IPS-20b (cell line): ENCODE measurements around the gene ABTB2.

ENCODE experiments used
- H3K27ac ChIP-seq: one replicate; pipeline ENCODE4 v1.5.1; 2013; ENCODE audit warnings: low read length
- H3K27me3 ChIP-seq: 2 replicates; pipeline ENCODE4 v1.6.1; 2013; ENCODE audit warnings: mild to moderate bottlenecking, low read length, inconsistent platforms; ENCODE audit not compliant: insufficient read depth
- H3K36me3 ChIP-seq: 2 replicates; pipeline ENCODE4 v1.6.1; 2013; ENCODE audit warnings: low read depth, mild to moderate bottlenecking, inconsistent platforms, low read length, moderate library complexity; ENCODE audit not compliant: insufficient read depth
- H3K4me1 ChIP-seq: 2 replicates; pipeline ENCODE4 v1.6.1; 2013; ENCODE audit warnings: mild to moderate bottlenecking, control low read depth, inconsistent platforms, low read length, moderate library complexity; ENCODE audit not compliant: insufficient read depth
- H3K4me3 ChIP-seq: 2 replicates; pipeline ENCODE4 v1.5.1; 2013; ENCODE audit warnings: mild to moderate bottlenecking, low read length, inconsistent platforms
- H3K9ac ChIP-seq: 2 replicates; pipeline ENCODE4 v1.6.1; 2013; ENCODE audit warnings: low read depth, mild to moderate bottlenecking, inconsistent platforms, low read length, moderate library complexity
- H3K9me3 ChIP-seq: 2 replicates; pipeline ENCODE4 v1.6.1; 2013; ENCODE audit warnings: mild to moderate bottlenecking, low read depth, low read length, inconsistent platforms; ENCODE audit not compliant: insufficient read depth

Gene ABTB2

DNA sequence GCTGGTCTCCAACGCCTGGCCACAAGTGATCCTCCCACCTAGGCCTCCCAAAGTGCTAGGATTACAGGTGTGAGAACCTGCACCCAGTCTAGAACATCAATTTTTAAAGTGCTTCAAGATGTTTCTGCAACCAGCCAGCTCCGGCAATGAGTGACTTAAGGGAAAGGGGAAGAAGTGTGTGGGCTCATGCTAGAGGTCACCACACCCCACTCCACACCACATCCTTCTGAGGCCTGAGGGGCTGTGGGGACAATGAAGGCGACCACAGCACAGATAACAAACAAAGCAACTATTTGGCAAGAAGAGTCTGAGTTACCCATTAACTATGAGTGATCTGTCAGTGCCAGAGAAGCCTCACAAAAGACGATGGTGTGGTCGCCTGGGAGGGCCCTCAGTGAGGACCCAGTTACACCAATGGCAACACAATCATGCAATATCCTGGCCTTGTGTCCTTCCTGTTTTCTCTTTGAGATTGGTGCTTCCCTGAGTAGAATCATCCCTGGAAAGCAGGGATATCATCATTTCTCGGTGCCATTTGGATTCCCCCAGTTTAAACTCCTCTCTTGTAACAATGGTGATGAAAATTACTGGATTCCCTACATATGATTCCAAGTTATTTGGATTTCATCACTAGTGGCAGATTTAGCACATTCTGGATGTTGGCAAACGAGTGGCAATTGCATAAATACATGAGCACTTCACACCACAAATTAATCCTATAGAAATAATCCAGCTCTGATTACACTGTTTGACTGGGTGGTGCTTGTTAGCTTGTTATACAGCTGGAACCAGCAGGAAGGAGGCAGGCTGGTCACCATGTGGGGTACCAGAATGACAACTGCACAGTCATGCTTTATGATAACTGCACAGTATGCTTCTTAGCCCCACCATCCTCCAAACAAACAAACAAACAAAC is 18.4 kb downstream of the ABTB2 start:
- Histone ChIP-seq H3K27ac (no peak overlapping the region), H3K36me3 (no peaks in the 10 kb centered on the region), H3K4me3 (no peak overlapping the region), H3K9ac (no peak overlapping the region), H3K4me1 (peaks cover 14% of the 10 kb centered on the region; the same call in 1 of the 2 replicates), H3K27me3 (no peaks in the 10 kb centered on the region), H3K9me3 (no peaks in the 10 kb centered on the region)

DNA sequence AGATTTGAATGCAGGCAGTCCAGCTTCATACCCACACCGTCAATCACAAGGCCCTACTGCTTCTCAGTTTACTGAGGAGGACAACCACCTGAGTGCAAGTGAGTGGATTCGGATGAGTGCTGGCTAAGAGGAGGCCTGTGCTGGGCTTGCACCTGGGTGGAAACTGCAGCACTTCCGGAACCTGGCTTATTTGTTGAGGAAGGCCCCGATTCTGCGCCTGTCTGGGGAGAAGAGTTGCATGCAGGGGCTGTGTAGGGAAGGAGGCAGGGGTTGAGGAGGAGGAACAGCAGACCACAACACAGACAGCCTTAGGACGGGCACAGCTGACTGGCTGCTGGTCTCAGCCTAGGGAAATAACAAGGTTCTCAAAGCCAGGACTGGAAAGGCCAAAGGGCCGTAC is 20.8 kb downstream of the ABTB2 start:
- Histone ChIP-seq H3K4me3 (no peak overlapping the region), H3K27ac (no peak overlapping the region), H3K9me3 (no peaks in the 10 kb centered on the region), H3K9ac (no peak overlapping the region), H3K36me3 (no peaks in the 10 kb centered on the region), H3K4me1 (peaks cover 14% of the 10 kb centered on the region; the same call in 1 of the 2 replicates), H3K27me3 (no peaks in the 10 kb centered on the region)

DNA sequence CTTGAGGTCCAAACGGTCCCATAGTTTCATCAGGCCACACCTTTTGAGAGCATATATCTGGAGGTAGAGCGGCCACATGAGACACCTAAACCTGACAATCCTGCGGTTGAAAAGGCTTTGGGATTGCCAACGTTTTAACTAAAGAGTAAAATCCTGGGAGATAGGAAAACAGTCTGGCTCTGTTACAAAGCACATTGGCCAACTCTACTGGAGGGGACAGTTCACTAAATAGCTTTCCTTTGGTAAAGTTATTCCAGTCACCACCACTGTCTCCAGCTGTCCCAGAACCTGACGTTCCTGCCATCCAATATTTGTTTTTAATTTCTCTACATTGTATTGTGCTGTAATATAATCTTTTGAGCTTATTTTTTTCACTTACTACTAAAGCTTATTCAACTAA is 22.0 kb downstream of the ABTB2 start:
- Histone ChIP-seq H3K27ac (no peak overlapping the region), H3K9ac (no peak overlapping the region), H3K4me1 (peaks cover 5% of the 10 kb centered on the region; the same call in 1 of the 2 replicates), H3K27me3 (no peaks in the 10 kb centered on the region), H3K9me3 (no peaks in the 10 kb centered on the region), H3K36me3 (no peaks in the 10 kb centered on the region), H3K4me3 (no peak overlapping the region)

DNA sequence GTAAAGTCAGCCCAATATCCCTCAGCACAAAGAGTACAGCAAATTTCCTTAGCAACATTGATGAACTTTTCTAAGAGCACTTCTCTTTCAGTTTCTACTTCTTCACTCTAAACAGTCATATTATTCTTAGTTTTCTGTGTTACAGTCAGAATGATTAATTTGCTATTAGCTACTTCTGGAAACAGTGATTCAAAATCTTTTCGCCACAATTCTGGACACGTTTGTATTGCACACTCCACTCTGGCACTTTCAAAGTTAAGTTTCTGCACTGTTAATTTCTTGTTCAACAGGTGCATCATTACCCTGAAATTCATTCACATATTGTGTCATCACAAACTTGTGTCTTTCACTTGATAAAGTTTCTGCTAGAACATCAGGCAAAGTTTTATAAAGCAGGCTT is 22.5 kb downstream of the ABTB2 start:
- H3K4me1 ChIP-seq: peaks cover 5% of the 10 kb centered on the region; the same call in 1 of the 2 replicates

DNA sequence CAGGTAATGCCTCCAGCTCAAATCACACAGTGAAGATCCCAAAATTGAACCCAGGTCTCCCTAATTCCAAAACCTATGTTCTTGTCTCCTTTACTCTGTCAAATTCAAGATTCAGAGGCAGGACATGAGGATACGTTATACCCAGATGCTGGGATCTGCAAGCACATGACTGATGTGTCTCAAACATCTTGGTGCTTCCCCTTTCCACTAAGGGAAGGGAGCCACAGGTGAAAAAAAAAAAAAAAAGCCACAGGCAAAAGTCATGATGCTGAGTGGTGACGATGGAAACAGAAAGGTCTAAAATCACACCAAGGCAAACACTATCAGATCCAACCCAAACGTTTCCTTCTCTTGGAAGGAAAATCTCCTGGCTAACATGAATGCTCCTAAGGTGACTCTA is 24.0 kb downstream of the ABTB2 start:
- Histone ChIP-seq H3K9me3 (no peaks in the 10 kb centered on the region), H3K27me3 (no peaks in the 10 kb centered on the region), H3K4me1 (peaks cover 5% of the 10 kb centered on the region; the same call in 1 of the 2 replicates), H3K4me3 (no peak overlapping the region), H3K9ac (no peak overlapping the region), H3K36me3 (no peaks in the 10 kb centered on the region), H3K27ac (no peak overlapping the region)

More for the DNA sequence above, 22.5 kb downstream of the ABTB2 start:
- Histone ChIP-seq H3K9me3 (no peaks in the 10 kb centered on the region), H3K27ac (no peak overlapping the region), H3K4me3 (no peak overlapping the region), H3K9ac (no peak overlapping the region), H3K27me3 (no peaks in the 10 kb centered on the region), H3K36me3 (no peaks in the 10 kb centered on the region)

DNA sequence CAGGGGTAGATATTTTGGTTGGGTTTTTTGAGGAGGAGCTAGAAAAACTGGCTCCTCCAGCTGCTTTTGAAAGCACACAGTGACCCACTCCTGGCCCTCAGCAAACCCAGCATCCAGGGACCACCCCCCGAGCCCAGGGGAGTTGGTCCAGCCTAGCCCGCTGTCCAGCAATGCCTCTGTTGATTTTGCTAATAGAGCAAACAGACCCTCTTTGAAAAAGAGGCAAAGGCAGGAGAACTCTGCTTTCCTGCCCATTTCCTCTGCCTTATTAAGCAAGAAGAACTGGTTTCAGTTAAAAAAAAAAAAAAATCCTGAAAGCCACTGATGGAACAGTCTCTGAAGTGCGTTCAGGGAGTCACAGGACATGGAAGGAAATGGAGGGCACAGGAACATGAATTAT is 25.3 kb downstream of the ABTB2 start:
- no peaks in the 10 kb centered on the region for H3K36me3 ChIP-seq
- no peaks in the 10 kb centered on the region for H3K27me3 ChIP-seq
- no peaks in the 10 kb centered on the region for H3K9me3 ChIP-seq
- H3K9ac ChIP-seq: no peak overlapping the region
- peaks cover 5% of the 10 kb centered on the region; the same call in 1 of the 2 replicates for H3K4me1 ChIP-seq
- no peak overlapping the region for H3K4me3 ChIP-seq
- H3K27ac ChIP-seq: no peak overlapping the region

DNA sequence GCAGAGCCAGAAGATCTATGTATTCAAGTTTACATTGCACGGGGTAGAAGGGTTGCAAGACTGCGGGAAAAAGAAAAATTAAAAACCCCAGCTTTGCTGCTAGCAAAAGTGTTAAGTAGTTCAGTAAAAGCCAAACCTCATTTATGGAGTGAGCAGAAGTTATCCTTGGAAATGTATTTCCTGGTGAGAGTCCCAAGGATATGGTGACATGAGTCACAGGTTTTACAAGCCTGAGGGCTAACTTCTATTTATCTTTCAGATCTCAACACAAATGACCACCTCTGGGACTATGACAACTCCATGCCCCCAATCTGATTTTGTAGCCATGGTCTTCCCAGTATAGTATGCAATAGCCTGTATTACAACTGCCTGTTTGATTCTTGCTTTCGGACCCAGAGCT is 26.1 kb downstream of the ABTB2 start:
- Histone ChIP-seq H3K9ac (no peak overlapping the region), H3K27ac (no peak overlapping the region), H3K36me3 (no peaks in the 10 kb centered on the region), H3K27me3 (no peaks in the 10 kb centered on the region), H3K4me3 (no peak overlapping the region), H3K4me1 (peaks cover 5% of the 10 kb centered on the region; the same call in 1 of the 2 replicates), H3K9me3 (no peaks in the 10 kb centered on the region)

DNA sequence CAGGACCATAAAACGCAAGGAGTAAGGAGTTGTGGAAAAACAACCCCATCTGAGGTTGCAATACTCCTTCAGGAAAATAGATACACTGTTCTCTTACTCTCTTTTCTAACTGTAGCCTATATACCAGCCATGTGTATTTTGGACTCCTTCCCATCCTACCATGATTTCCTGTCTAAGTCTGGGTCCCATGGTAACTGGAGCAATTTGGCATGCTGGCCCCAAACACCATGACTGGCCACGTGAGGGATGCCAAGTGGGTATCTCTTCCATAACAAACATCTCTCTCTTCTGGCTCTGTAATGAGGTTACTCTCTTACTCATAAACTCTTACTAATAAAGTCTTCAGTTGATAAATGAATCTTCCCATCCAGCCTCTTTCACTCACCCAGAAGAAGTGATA is 26.5 kb downstream of the ABTB2 start:
- no peaks in the 10 kb centered on the region for H3K27me3 ChIP-seq
- no peak overlapping the region for H3K9ac ChIP-seq
- H3K9me3 ChIP-seq: no peaks in the 10 kb centered on the region
- H3K27ac ChIP-seq: no peak overlapping the region
- H3K4me3 ChIP-seq: no peak overlapping the region
- H3K36me3 ChIP-seq: no peaks in the 10 kb centered on the region
- H3K4me1 ChIP-seq: peaks cover 5% of the 10 kb centered on the region; the same call in 1 of the 2 replicates

DNA sequence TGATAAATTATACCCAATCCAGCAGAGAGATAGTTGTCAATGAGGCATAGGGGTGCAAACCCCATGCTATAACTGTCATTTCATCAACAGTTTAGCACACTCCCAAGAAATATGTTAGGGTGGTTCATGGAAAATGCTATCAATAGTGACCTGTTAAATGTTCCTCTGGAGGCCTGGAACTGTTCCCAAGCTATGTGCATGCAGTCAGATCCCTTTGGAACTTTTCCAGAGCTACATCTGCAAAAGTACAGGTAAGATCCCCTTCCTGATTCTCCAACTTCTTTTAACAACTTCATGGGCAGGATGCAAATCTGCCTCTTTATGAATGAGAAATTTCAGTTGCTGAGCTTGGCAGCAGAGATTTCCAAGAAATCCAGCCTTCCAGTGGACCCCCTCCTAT is 27.2 kb downstream of the ABTB2 start:
- no peaks in the 10 kb centered on the region for H3K36me3 ChIP-seq
- H3K27ac ChIP-seq: no peak overlapping the region
- H3K9me3 ChIP-seq: no peaks in the 10 kb centered on the region
- H3K4me1 ChIP-seq: peaks cover 5% of the 10 kb centered on the region; the same call in 1 of the 2 replicates
- H3K9ac ChIP-seq: no peak overlapping the region
- no peak overlapping the region for H3K4me3 ChIP-seq
- no peaks in the 10 kb centered on the region for H3K27me3 ChIP-seq

DNA sequence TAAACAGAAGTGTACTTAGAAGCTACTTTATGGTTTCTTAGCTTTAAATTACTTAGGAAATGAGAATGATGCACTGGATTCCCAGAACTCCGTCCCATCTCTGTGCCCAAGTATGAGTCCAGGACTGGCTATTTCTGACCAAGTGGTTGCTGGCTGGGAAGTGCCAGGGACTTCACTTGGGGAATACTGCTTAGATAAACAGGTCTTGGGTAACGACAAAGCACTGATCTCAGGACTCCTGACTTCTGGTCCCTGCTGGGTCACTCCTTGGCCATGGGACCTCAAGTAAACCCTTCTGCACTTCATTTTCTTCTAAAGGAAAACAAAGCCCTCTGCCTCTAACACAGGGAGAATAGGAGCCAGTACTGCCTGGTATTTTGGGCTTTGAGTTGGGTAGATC is 27.9 kb downstream of the ABTB2 start:
- Histone ChIP-seq H3K9ac (no peak overlapping the region), H3K27me3 (no peaks in the 10 kb centered on the region), H3K4me1 (peaks cover 5% of the 10 kb centered on the region; the same call in 1 of the 2 replicates), H3K36me3 (no peaks in the 10 kb centered on the region), H3K9me3 (no peaks in the 10 kb centered on the region), H3K27ac (no peak overlapping the region), H3K4me3 (no peak overlapping the region)

DNA sequence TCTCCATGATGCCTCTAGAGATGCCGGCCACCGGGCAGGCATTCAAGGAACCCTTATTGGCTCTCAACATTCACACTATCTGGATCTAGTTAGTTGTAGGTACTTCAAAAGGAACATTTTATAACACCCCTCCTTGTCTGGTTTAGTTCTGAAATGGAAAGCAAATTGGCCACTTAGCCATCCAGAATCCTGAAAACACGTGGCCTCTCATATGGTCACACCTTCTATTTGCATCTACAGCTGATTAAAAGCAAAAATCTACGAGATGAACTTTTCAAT is 29.2 kb downstream of the ABTB2 start:
- Histone ChIP-seq H3K36me3 (no peaks in the 10 kb centered on the region), H3K4me1 (peaks cover 5% of the 10 kb centered on the region; the same call in 1 of the 2 replicates), H3K27ac (no peak overlapping the region), H3K9ac (no peak overlapping the region), H3K27me3 (no peaks in the 10 kb centered on the region), H3K4me3 (no peak overlapping the region), H3K9me3 (no peaks in the 10 kb centered on the region)
